Liver (tissue), 2 donors: Measurements from ENCODE around the gene RAMP2.

Experiments
- CTCF ChIP-seq: fragments of 150-350 bp; IDR thresholded peaks from 2 replicates; pipeline ENCODE4 v1.5.1; 2017; ENCODE audit warnings: improper control_type of control experiment, low read depth, low read length; ENCODE audit not compliant: missing input control
- MAX ChIP-seq: IDR thresholded peaks from 2 replicates; pipeline ENCODE4 v1.6.1; 2016; ENCODE audit warnings: antibody characterized with exemption
- donor health status: healthy.

DNA sequence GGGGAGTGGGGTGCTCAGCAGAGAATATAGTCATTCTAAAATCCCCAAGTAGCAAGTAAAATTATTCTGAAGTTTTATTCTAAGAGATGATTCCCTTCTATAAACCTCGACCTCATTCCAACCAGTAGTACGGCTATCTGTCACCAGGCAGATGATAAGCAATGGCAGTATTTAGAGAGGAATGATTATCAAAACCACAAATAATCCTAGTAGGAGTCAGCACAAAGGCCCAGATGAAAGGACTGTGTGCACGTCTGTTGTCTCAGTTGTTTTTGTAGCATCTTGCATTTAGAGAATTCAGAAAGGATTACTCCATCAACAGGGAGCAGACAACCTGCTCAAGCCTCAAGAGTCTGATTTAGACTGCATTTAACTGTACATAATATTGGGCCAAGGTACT, 37.4 kb upstream of the RAMP2 start:
- TF ChIP-seq CTCF (no peak), MAX (no peak)
